ENCODE results near the gene MAPK1IP1L.

MAPK1IP1L gene

GRCh38 chr14:55051423-55052268 lies at the start of gene MAPK1IP1L (continued):
- TF ChIP-seq, protein P1, sequence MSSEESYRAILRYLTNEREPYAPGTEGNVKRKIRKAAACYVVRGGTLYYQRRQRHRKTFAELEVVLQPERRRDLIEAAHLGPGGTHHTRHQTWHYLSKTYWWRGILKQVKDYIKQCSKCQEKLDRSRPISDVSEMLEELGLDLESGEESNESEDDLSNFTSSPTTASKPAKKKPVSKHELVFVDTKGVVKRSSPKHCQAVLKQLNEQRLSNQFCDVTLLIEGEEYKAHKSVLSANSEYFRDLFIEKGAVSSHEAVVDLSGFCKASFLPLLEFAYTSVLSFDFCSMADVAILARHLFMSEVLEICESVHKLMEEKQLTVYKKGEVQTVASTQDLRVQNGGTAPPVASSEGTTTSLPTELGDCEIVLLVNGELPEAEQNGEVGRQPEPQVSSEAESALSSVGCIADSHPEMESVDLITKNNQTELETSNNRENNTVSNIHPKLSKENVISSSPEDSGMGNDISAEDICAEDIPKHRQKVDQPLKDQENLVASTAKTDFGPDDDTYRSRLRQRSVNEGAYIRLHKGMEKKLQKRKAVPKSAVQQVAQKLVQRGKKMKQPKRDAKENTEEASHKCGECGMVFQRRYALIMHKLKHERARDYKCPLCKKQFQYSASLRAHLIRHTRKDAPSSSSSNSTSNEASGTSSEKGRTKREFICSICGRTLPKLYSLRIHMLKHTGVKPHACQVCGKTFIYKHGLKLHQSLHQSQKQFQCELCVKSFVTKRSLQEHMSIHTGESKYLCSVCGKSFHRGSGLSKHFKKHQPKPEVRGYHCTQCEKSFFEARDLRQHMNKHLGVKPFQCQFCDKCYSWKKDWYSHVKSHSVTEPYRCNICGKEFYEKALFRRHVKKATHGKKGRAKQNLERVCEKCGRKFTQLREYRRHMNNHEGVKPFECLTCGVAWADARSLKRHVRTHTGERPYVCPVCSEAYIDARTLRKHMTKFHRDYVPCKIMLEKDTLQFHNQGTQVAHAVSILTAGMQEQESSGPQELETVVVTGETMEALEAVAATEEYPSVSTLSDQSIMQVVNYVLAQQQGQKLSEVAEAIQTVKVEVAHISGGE (tag by site-specific recombination; conservative IDR thresholded peaks at IDR 0.05; ENCODE audit: low read depth), result peak; percentile 93
- TF ChIP-seq, protein P2, sequence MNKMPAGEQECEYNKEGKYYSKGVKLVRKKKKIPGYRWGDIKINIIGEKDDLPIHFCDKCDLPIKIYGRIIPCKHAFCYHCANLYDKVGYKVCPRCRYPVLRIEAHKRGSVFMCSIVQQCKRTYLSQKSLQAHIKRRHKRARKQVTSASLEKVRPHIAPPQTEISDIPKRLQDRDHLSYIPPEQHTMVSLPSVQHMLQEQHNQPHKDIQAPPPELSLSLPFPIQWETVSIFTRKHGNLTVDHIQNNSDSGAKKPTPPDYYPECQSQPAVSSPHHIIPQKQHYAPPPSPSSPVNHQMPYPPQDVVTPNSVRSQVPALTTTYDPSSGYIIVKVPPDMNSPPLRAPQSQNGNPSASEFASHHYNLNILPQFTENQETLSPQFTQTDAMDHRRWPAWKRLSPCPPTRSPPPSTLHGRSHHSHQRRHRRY (tag by site-specific recombination; IDR thresholded peaks at IDR 0.05), result no peak
- no peak; the same call in 1 of the 2 replicates for TF ChIP-seq ZNF239 (tag by site-specific recombination; IDR thresholded peaks at IDR 0.05)
- peak; percentile 81; the same call in 1 of the 2 replicates for TF ChIP-seq KLF8 (tag by site-specific recombination; IDR thresholded peaks at IDR 0.05)
- TF ChIP-seq ZBTB17 (tag by site-specific recombination; IDR thresholded peaks at IDR 0.05), result peak; percentile 80
- no peak for TF ChIP-seq ZNF214 (tag by site-specific recombination; IDR thresholded peaks at IDR 0.05; ENCODE audit: borderline replicate concordance)
- TF ChIP-seq GLIS1 (tag by site-specific recombination; IDR thresholded peaks at IDR 0.05), result peak; percentile 96
- TF ChIP-seq ZNF544 (tag by site-specific recombination; IDR thresholded peaks at IDR 0.05), result no peak
- peak; percentile 52; the same call in 1 of the 2 replicates for TF ChIP-seq KLF7 (tag by site-specific recombination; IDR thresholded peaks at IDR 0.05; ENCODE audit: borderline replicate concordance)
- TF ChIP-seq ZFP41 (tag by site-specific recombination; IDR thresholded peaks at IDR 0.05; ENCODE audit: borderline replicate concordance), result no peak
- no peak for TF ChIP-seq ZNF658 (tag by site-specific recombination; IDR thresholded peaks at IDR 0.05)
- no peak for TF ChIP-seq ZNF621 (tag by site-specific recombination; IDR thresholded peaks at IDR 0.05)
- no peak for TF ChIP-seq ZNF169 (tag by site-specific recombination; IDR thresholded peaks at IDR 0.05)
- peak; percentile 39; the same call in 1 of the 2 replicates for TF ChIP-seq ZSCAN4 (tag by site-specific recombination; IDR thresholded peaks at IDR 0.05)
- no peak; the same call in 1 of the 2 replicates for TF ChIP-seq ZBTB44 (tag by site-specific recombination; IDR thresholded peaks at IDR 0.05)
- TF ChIP-seq ZNF521 (tag by site-specific recombination; IDR thresholded peaks at IDR 0.05), result no peak
- TF ChIP-seq TCF7L2 (IDR thresholded peaks at IDR 0.05; ENCODE audit: borderline replicate concordance, low read depth, low read length), result no peak
- no peak for TF ChIP-seq ZNF701 (tag by site-specific recombination; IDR thresholded peaks at IDR 0.05)
- TF ChIP-seq ZNF707 (tag by site-specific recombination; IDR thresholded peaks at IDR 0.05), result no peak
- no peak for TF ChIP-seq ZNF529 (tag by site-specific recombination; IDR thresholded peaks at IDR 0.05; ENCODE audit: insufficient replicate concordance)
- TF ChIP-seq ZNF24 (tag by site-specific recombination; IDR thresholded peaks at IDR 0.05), result peak; percentile 39; the same call in 1 of the 2 replicates
- peak; percentile 88; the same call in 1 of the 2 replicates for TF ChIP-seq TRIM28 (IDR thresholded peaks at IDR 0.05; ENCODE audit: borderline replicate concordance, low read length)
- TF ChIP-seq ZNF776 (tag by site-specific recombination; IDR thresholded peaks at IDR 0.05; ENCODE audit: borderline replicate concordance), result no peak
- no peak for TF ChIP-seq ZFP3 (tag by site-specific recombination; IDR thresholded peaks at IDR 0.05; ENCODE audit: low read depth)
- peak; percentile 60; the same call in 1 of the 2 replicates for TF ChIP-seq ZSCAN16 (tag by site-specific recombination; IDR thresholded peaks at IDR 0.05)
- no peak for TF ChIP-seq ZNF626 (tag by site-specific recombination; IDR thresholded peaks at IDR 0.05)
- TF ChIP-seq MZF1 (tag by site-specific recombination; IDR thresholded peaks at IDR 0.05; ENCODE audit: borderline replicate concordance), result peak; percentile 54; the same call in 1 of the 2 replicates
- no peak for TF ChIP-seq ZNF174 (tag by site-specific recombination; IDR thresholded peaks at IDR 0.05)
- TF ChIP-seq, protein P3, sequence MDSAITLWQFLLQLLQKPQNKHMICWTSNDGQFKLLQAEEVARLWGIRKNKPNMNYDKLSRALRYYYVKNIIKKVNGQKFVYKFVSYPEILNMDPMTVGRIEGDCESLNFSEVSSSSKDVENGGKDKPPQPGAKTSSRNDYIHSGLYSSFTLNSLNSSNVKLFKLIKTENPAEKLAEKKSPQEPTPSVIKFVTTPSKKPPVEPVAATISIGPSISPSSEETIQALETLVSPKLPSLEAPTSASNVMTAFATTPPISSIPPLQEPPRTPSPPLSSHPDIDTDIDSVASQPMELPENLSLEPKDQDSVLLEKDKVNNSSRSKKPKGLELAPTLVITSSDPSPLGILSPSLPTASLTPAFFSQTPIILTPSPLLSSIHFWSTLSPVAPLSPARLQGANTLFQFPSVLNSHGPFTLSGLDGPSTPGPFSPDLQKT (IDR thresholded peaks at IDR 0.05; ENCODE audit: borderline replicate concordance, low read depth, low read length), result no peak; the same call in 1 of the 2 replicates
- no peak for TF ChIP-seq ZNF223 (tag by site-specific recombination; IDR thresholded peaks at IDR 0.05)
